Measurements from ENCODE around the gene ASGR1. TPM values are rescaled to one million over a fixed set of nuclear protein-coding genes. Genes with fewer than 3 reads are reported as not detected.

Gene ASGR1
- total and polyA plus RNA-seq, 2 of the 4 experiments (the other 2 are of a cell fraction), result 1.3 to 3.8 TPM

- no peak for TF ChIP-seq USF2 (IDR thresholded peaks at IDR 0.05; ENCODE audit: low read depth, low read length)
These were observed 2.9 kb downstream of the ASGR1 start (continued) for GRCh38 chr17:7176107-7176840.

GRCh38 chr17:7175330-7175733 is 3.8 kb downstream of the ASGR1 start:
- Histone ChIP-seq H4K91ac (ENCODE audit: insufficient read depth, low read depth, low read length) (no peak overlapping the region), H3K4me3 (ENCODE audit: insufficient read depth, low read depth, low read length) (no peak overlapping the region), H3K4me1 (ENCODE audit: control insufficient read depth, insufficient read depth, low read length) (peaks cover 2% of the 10 kb centered on the region; the same call in 1 of the 2 replicates), H3K4ac (ENCODE audit: low read depth, low read length) (no peak overlapping the region), H3K56ac (ENCODE audit: extremely low read depth, insufficient read depth, low read length) (no peak overlapping the region), H3K9ac (ENCODE audit: low read depth, low read length) (no peak overlapping the region), H2AFZ (replicated peaks; ENCODE audit: low read length, poor library complexity) (no peak overlapping the region), H2AK5ac (ENCODE audit: low read depth, low read length) (peak overlapping the region; percentile 18; the same call in 1 of the 2 replicates), H2BK5ac (ENCODE audit: low read depth, low read length, poor library complexity, severe bottlenecking) (peak overlapping the region; percentile 83), H4K5ac (ENCODE audit: low read depth, low read length) (no peak overlapping the region), H3K18ac (ENCODE audit: low read depth, low read length) (no peak overlapping the region), H4K20me1 (ENCODE audit: insufficient read depth, low read length) (peaks cover 3% of the 10 kb centered on the region; the same call in 1 of the 2 replicates), H3K4me2 (ENCODE audit: low read depth, low read length) (no peak overlapping the region), H2BK15ac (ENCODE audit: low read depth, low read length) (no peak overlapping the region), H3K14ac (replicated peaks; ENCODE audit: low read depth, low read length) (no peak overlapping the region), H2BK120ac (ENCODE audit: low read depth, low read length) (no peak overlapping the region), H2AK9ac (replicated peaks; ENCODE audit: low read depth, low read length, poor library complexity) (peak overlapping the region; percentile 65), H3K27me3 (ENCODE audit: control insufficient read depth, insufficient read depth, low read length) (no peaks in the 10 kb centered on the region), H4K8ac (ENCODE audit: low read depth in 2 of 2, low read length in 2 of 2) (no peak overlapping the region; a peak in 1 of 4 replicates), H3K9me3 (ENCODE audit: control insufficient read depth, insufficient read depth, low read length) (no peaks in the 10 kb centered on the region), H3K27ac (ENCODE audit: insufficient read depth, low read length) (no peak overlapping the region), H3K79me1 (ENCODE audit: low read depth in 1 of 2, low read length in 2 of 2) (no peaks in the 10 kb centered on the region), H3K36me3 (ENCODE audit: control insufficient read depth, insufficient read depth, low read length) (no peaks in the 10 kb centered on the region), H2BK20ac (ENCODE audit: low read depth, low read length) (no peak overlapping the region), H3K9me1 (ENCODE audit: insufficient read depth, low read length) (peaks cover 13% of the 10 kb centered on the region; the same call in 1 of the 2 replicates), H3K23ac (ENCODE audit: low read depth, low read length) (peak overlapping the region; percentile 51; the same call in 1 of the 2 replicates)
- dilution Hi-C loops (cut with HindIII; ENCODE audit: low sequenced_read_pairs, unreplicated experiment), result no loop called here
- no TSS peak for BruUV-seq (replicated peaks)
- intact Hi-C loops (cut with micrococcal nuclease), result no loop called here
- TF ChIP-seq MXI1 (IDR thresholded peaks at IDR 0.05; ENCODE audit: borderline replicate concordance, low read depth, low read length) (no peak), CTCF (conservative IDR thresholded peaks at IDR 0.05; ENCODE audit: low read depth, low read length) (no peak), BHLHE40 (IDR thresholded peaks at IDR 0.05; ENCODE audit: low read depth, low read length) (no peak), USF2 (IDR thresholded peaks at IDR 0.05; ENCODE audit: low read depth, low read length) (no peak), RFX5 (IDR thresholded peaks at IDR 0.05; ENCODE audit: low read depth, low read length) (no peak), ELK1 (IDR thresholded peaks at IDR 0.05; ENCODE audit: borderline replicate concordance, low read depth, low read length) (no peak)
- in situ Hi-C loops (cut with MboI; ENCODE audit: low sequenced_read_pairs), result no loop called here
- no peak for ATAC-seq (ENCODE audit: low read depth)
- ChIA-PET POLR2A (ENCODE audit: unreplicated experiment) (no interaction called here), CTCF (no interaction called here)
- DNase-seq, result no peak
- WGBS, 2 experiments (ENCODE audit: extremely low coverage in 2 of 2, insufficient read length in 1 of 2), result 95 to 100% methylated on average over 4 to 5 of the region's 5 CpGs
